Cardiac fibroblast (primary cell): ENCODE data around the gene COL4A2.

Experiments used
- DNase-seq, 2 donors: peaks; one replicate each; pipeline versions ENCODE4 v3.0.0 to v3.0.0-alpha.2; 2010; ENCODE audit warnings: low read depth in 2 of 2
- H3K4me3 ChIP-seq, 2 donors: replicated peaks in 1 of 2; 1 replicate in 1 of 2; 2 replicates in 1 of 2; pipeline ENCODE4 v1.5.1; 2011; ENCODE audit warnings: low read depth in 2 of 2, low read length in 2 of 2, mild to moderate bottlenecking in 2 of 2, moderate library complexity in 1 of 2
- CTCF ChIP-seq: IDR thresholded peaks from one replicate; pipeline ENCODE4 v1.5.1; 2011; ENCODE audit warnings: low read depth, mild to moderate bottlenecking, low read length, inconsistent platforms

Gene COL4A2

DNA sequence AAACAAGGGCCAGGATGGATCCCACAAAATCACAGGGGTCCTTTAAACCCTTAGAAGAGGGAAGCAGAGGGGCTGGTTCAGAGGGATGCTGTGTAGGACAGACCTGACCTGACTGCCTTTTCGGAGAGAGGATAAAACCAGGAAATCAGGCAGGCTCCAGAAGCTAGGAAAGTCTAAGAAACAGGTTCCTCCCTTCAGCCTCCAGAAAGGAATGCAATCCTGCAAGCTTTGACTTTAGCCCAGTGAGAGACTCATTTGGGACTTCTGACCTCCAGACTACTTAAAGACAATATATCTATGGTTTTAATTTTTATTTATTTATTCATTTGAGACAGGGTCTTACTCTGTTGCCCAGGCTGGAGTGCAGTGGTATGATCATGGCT, 249.1 kb downstream of the COL4A2 start:
- no peak for TF ChIP-seq CTCF
- no peak for DNase-seq

GRCh38 chr13:110557082-110557481, 250.0 kb downstream of the COL4A2 start:
- no peak overlapping the region for H3K4me3 ChIP-seq
- no peak for DNase-seq
- no peak for TF ChIP-seq CTCF

More for the DNA sequence above, 249.1 kb downstream of the COL4A2 start:
- H3K4me3 ChIP-seq = no peak overlapping the region

- TF ChIP-seq CTCF = no peak
- no peak for DNase-seq
- H3K4me3 ChIP-seq = no peak overlapping the region
These were observed 250.7 kb downstream of the COL4A2 start for GRCh38 chr13:110557610-110558305.

DNA sequence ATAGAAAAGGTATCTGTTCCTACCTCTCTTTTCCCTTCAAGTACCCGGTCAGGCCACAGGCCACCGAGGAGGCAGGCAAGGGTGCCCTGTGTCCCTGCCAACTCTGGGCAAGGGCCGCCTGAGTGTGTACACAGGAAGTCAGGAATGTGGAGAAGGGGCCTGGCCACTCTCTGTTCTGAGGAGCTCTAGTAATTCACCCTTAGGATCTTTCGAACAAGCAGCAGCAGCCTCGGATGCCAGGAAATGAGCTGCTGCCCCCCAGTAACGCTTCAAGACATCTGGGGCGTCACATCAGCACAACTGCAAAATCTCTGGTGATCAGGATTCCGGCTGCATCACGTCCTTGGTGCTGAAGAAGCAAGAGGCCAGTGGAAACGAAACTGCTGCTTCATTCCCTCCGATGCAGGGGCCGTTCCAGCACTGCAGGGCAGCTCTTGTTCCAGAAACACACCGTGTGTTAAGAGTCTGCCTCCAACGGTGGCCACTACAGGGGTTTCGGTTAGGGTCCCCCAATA, 252.4 kb downstream of the COL4A2 start:
- TF ChIP-seq CTCF = no peak
- H3K4me3 ChIP-seq = peak overlapping the region; percentile 22 to 86
- peak; percentile 49 to 51 for DNase-seq

- H3K4me3 ChIP-seq = peak overlapping the region; percentile 73 to 86
- TF ChIP-seq CTCF = no peak
- no peak for DNase-seq
These were observed 252.9 kb downstream of the COL4A2 start for GRCh38 chr13:110559986-110560385.

GRCh38 chr13:110560601-110561343, 253.7 kb downstream of the COL4A2 start:
- DNase-seq = peak; percentile 45 to 46
- no peak for TF ChIP-seq CTCF
- H3K4me3 ChIP-seq = peak overlapping the region; percentile 73 to 86
